ENCODE measurements around the gene ARL13A. TPM values are rescaled to one million over a fixed set of nuclear protein-coding genes. Genes with fewer than 3 reads are reported as not detected.
"Not testable (repeated sequence)": the region's sequence is repeated elsewhere in the genome, so short reads cannot be mapped to it uniquely, and the experiment has no call there.

ARL13A gene
- total RNA-seq, 1 donor from 2014 or later, result not detected

- Mint-ChIP-seq H3K27me3 (ENCODE audit: low read depth) (no peaks in the 10 kb centered on the region), H3K9me3 (no peaks in the 10 kb centered on the region), H3K36me3 (ENCODE audit: low read depth) (peaks cover 8% of the 10 kb centered on the region), H3K4me1 (no peaks in the 10 kb centered on the region), H3K27ac (ENCODE audit: unreplicated experiment) (no peak overlapping the region), H3K4me3 (no peak overlapping the region)
- no peak for DNase-seq (ENCODE audit: low read depth, low spot score)
- TF ChIP-seq CTCF (conservative IDR thresholded peaks at IDR 0.05), result no peak
Observed at GRCh38 chrX:101009090-101009489, 39.6 kb downstream of the ARL13A start.

- not testable (repeated sequence) for H3K4me3 Mint-ChIP-seq; H3K9me3 Mint-ChIP-seq; H3K27me3 Mint-ChIP-seq (ENCODE audit: low read depth); H3K4me1 Mint-ChIP-seq; DNase-seq (ENCODE audit: low read depth, low spot score); H3K27ac Mint-ChIP-seq (ENCODE audit: unreplicated experiment); H3K36me3 Mint-ChIP-seq (ENCODE audit: low read depth)
Observed at GRCh38 chrX:101012031-101012430, 42.5 kb downstream of the ARL13A start.

GRCh38 chrX:101022020-101022419, 52.5 kb downstream of the ARL13A start:
- Mint-ChIP-seq H3K27ac (ENCODE audit: unreplicated experiment) (no peak overlapping the region), H3K4me1 (no peaks in the 10 kb centered on the region), H3K9me3 (no peaks in the 10 kb centered on the region), H3K36me3 (ENCODE audit: low read depth) (peaks cover 19% of the 10 kb centered on the region), H3K4me3 (no peak overlapping the region), H3K27me3 (ENCODE audit: low read depth) (no peaks in the 10 kb centered on the region)
- no peak for TF ChIP-seq CTCF (conservative IDR thresholded peaks at IDR 0.05)
- DNase-seq (ENCODE audit: low read depth, low spot score), result no peak

GRCh38 chrX:101025126-101025525, 55.6 kb downstream of the ARL13A start:
- TF ChIP-seq CTCF (conservative IDR thresholded peaks at IDR 0.05), result no peak
- Mint-ChIP-seq H3K27ac (ENCODE audit: unreplicated experiment) (no peak overlapping the region), H3K4me3 (no peak overlapping the region), H3K36me3 (ENCODE audit: low read depth) (peaks cover 24% of the 10 kb centered on the region), H3K27me3 (ENCODE audit: low read depth) (no peaks in the 10 kb centered on the region), H3K9me3 (peaks cover 3% of the 10 kb centered on the region), H3K4me1 (no peaks in the 10 kb centered on the region)
- no peak for DNase-seq (ENCODE audit: low read depth, low spot score)

GRCh38 chrX:101028562-101028961, 59.1 kb downstream of the ARL13A start:
- DNase-seq (ENCODE audit: low read depth, low spot score), result no peak
- no peak for TF ChIP-seq CTCF (conservative IDR thresholded peaks at IDR 0.05)
- H3K36me3 Mint-ChIP-seq (ENCODE audit: low read depth), result peaks cover 19% of the 10 kb centered on the region
- no peak overlapping the region for H3K27ac Mint-ChIP-seq (ENCODE audit: unreplicated experiment)
- no peaks in the 10 kb centered on the region for H3K4me1 Mint-ChIP-seq
- H3K4me3 Mint-ChIP-seq, result no peak overlapping the region
- peaks cover 3% of the 10 kb centered on the region for H3K9me3 Mint-ChIP-seq
- no peaks in the 10 kb centered on the region for H3K27me3 Mint-ChIP-seq (ENCODE audit: low read depth)

GRCh38 chrX:101029665-101030064, 60.2 kb downstream of the ARL13A start:
- Mint-ChIP-seq H3K4me3 (no peak overlapping the region), H3K27ac (ENCODE audit: unreplicated experiment) (no peak overlapping the region), H3K27me3 (ENCODE audit: low read depth) (no peaks in the 10 kb centered on the region), H3K9me3 (peaks cover 3% of the 10 kb centered on the region), H3K4me1 (no peaks in the 10 kb centered on the region), H3K36me3 (ENCODE audit: low read depth) (peaks cover 19% of the 10 kb centered on the region)
- no peak for TF ChIP-seq CTCF (conservative IDR thresholded peaks at IDR 0.05)
- DNase-seq (ENCODE audit: low read depth, low spot score), result no peak

Measured in neural crest cell (in vitro differentiated cells).